ENCODE results near the gene COMP.
A peak's percentile ranks its signal among the peaks of the same experiment; 100 is the strongest.

COMP gene

GRCh38 chr19:18799389-18799970 is 8.4 kb upstream of the COMP start:
- TF ChIP-seq Cebpa-rat (IDR thresholded peaks at IDR 0.05) = no peak
- Histone ChIP-seq H3K27me3 (peaks cover 44 to 67% (median 58%) of the 10 kb centered on the region in 11 experiments), H3K4me3 (no peak overlapping the region), H3K36me3 (no peaks in the 10 kb centered on the region), H3K4me2 (no peak overlapping the region), H4K20me1 (peaks cover 0 to 20% (median 0%) of the 10 kb centered on the region in 11 experiments; a peak in 3 of 22 replicates), H3K4me1 (peaks cover 0 to 10% (median 7%) of the 10 kb centered on the region in 10 experiments; a peak in 8 of 20 replicates), H3K9me3 (replicated peaks in 1 of 11) (no peaks in the 10 kb centered on the region), H3K27ac (no peak overlapping the region), H3K9ac (no peak overlapping the region)

GRCh38 chr19:18798384-18799352 is 7.6 kb upstream of the COMP start:
- Histone ChIP-seq H3K4me2 (no peak overlapping the region), H3K36me3 (no peaks in the 10 kb centered on the region), H3K4me1 (peaks cover 0 to 10% (median 7%) of the 10 kb centered on the region in 10 experiments; a peak in 8 of 20 replicates), H4K20me1 (peaks cover 0 to 22% (median 0%) of the 10 kb centered on the region in 11 experiments; a peak in 5 of 22 replicates), H3K9ac (no peak overlapping the region), H3K27me3 (peaks cover 52 to 75% (median 65%) of the 10 kb centered on the region in 11 experiments), H3K9me3 (replicated peaks in 1 of 11) (no peaks in the 10 kb centered on the region), H3K4me3 (no peak overlapping the region), H3K27ac (no peak overlapping the region)
- no peak for TF ChIP-seq Cebpa-rat (IDR thresholded peaks at IDR 0.05)

- no peak for TF ChIP-seq Cebpa-rat (IDR thresholded peaks at IDR 0.05)
- no peak overlapping the region for H3K27ac ChIP-seq
- H3K9ac ChIP-seq = no peak overlapping the region
- peaks cover 0 to 10% (median 7%) of the 10 kb centered on the region in 10 experiments; a peak in 9 of 20 replicates for H3K4me1 ChIP-seq
- peaks cover 77 to 99% (median 89%) of the 10 kb centered on the region in 11 experiments for H3K27me3 ChIP-seq
- H3K4me2 ChIP-seq = peak overlapping the region in 1 of 11 experiments; percentile 50; a peak in 2 of 22 replicates
- H3K36me3 ChIP-seq = no peaks in the 10 kb centered on the region
- H3K9me3 ChIP-seq (replicated peaks in 1 of 11) = no peaks in the 10 kb centered on the region
- H3K4me3 ChIP-seq = no peak overlapping the region
- peaks cover 0 to 43% (median 10%) of the 10 kb centered on the region in 11 experiments; a peak in 15 of 22 replicates for H4K20me1 ChIP-seq
Measured at GRCh38 chr19:18796239-18796638, 5.1 kb upstream of the COMP start.

- no peaks in the 10 kb centered on the region for H3K36me3 ChIP-seq
- H3K9me3 ChIP-seq (replicated peaks in 1 of 11) = no peaks in the 10 kb centered on the region
- peak overlapping the region in 5 of 11 experiments; percentile 6 to 50 (median 33); a peak in 6 of 22 replicates for H3K4me2 ChIP-seq
- no peak overlapping the region for H3K9ac ChIP-seq
- H3K27me3 ChIP-seq = peaks cover 84 to 99% (median 93%) of the 10 kb centered on the region in 11 experiments
- no peak for TF ChIP-seq Cebpa-rat (IDR thresholded peaks at IDR 0.05)
- peaks cover 4 to 14% (median 9%) of the 10 kb centered on the region in 10 experiments; a peak in 16 of 20 replicates for H3K4me1 ChIP-seq
- no peak overlapping the region for H3K4me3 ChIP-seq
- H4K20me1 ChIP-seq = peaks cover 0 to 45% (median 16%) of the 10 kb centered on the region in 11 experiments; a peak in 19 of 22 replicates
- H3K27ac ChIP-seq = no peak overlapping the region
Measured at GRCh38 chr19:18795540-18795939, 4.4 kb upstream of the COMP start.

GRCh38 chr19:18794692-18795091 is 3.6 kb upstream of the COMP start:
- Histone ChIP-seq H3K27me3 (peaks cover 89 to 100% (median 96%) of the 10 kb centered on the region in 11 experiments), H4K20me1 (peaks cover 0 to 52% (median 22%) of the 10 kb centered on the region in 11 experiments; a peak in 19 of 22 replicates), H3K9ac (no peak overlapping the region), H3K4me3 (no peak overlapping the region), H3K27ac (no peak overlapping the region), H3K36me3 (no peaks in the 10 kb centered on the region), H3K9me3 (replicated peaks in 1 of 11) (no peaks in the 10 kb centered on the region), H3K4me2 (no peak overlapping the region), H3K4me1 (peaks cover 10 to 21% (median 15%) of the 10 kb centered on the region in 10 experiments)
- no peak for TF ChIP-seq Cebpa-rat (IDR thresholded peaks at IDR 0.05)

- Histone ChIP-seq H3K4me1 (peaks cover 17 to 28% (median 22%) of the 10 kb centered on the region in 10 experiments), H3K36me3 (no peaks in the 10 kb centered on the region), H4K20me1 (peaks cover 0 to 59% (median 29%) of the 10 kb centered on the region in 11 experiments; a peak in 19 of 22 replicates), H3K27me3 (peaks cover 94 to 100% (median 100%) of the 10 kb centered on the region in 11 experiments), H3K9ac (no peak overlapping the region), H3K4me3 (no peak overlapping the region), H3K27ac (no peak overlapping the region), H3K4me2 (no peak overlapping the region), H3K9me3 (replicated peaks in 1 of 11) (no peaks in the 10 kb centered on the region)
- no peak for TF ChIP-seq Cebpa-rat (IDR thresholded peaks at IDR 0.05)
Measured at GRCh38 chr19:18794029-18794313, 2.9 kb upstream of the COMP start.

GRCh38 chr19:18793144-18794028 is 2.3 kb upstream of the COMP start:
- Histone ChIP-seq H3K4me3 (no peak overlapping the region), H3K9ac (no peak overlapping the region), H3K9me3 (replicated peaks in 1 of 11) (no peaks in the 10 kb centered on the region), H4K20me1 (peaks cover 0 to 65% (median 34%) of the 10 kb centered on the region in 11 experiments; a peak in 19 of 22 replicates), H3K36me3 (no peaks in the 10 kb centered on the region), H3K27me3 (peaks cover 94 to 100% (median 100%) of the 10 kb centered on the region in 11 experiments), H3K4me2 (no peak overlapping the region), H3K27ac (no peak overlapping the region), H3K4me1 (peaks cover 23 to 34% (median 28%) of the 10 kb centered on the region in 10 experiments)
- TF ChIP-seq Cebpa-rat (IDR thresholded peaks at IDR 0.05) = no peak

- peaks cover 23 to 39% (median 29%) of the 10 kb centered on the region in 10 experiments for H3K4me1 ChIP-seq
- no peaks in the 10 kb centered on the region for H3K36me3 ChIP-seq
- TF ChIP-seq Cebpa-rat (IDR thresholded peaks at IDR 0.05) = no peak
- no peak overlapping the region for H3K4me3 ChIP-seq
- no peak overlapping the region for H3K27ac ChIP-seq
- no peak overlapping the region for H3K4me2 ChIP-seq
- H3K9ac ChIP-seq = no peak overlapping the region
- H4K20me1 ChIP-seq = peaks cover 0 to 70% (median 35%) of the 10 kb centered on the region in 11 experiments; a peak in 19 of 22 replicates
- H3K27me3 ChIP-seq = peaks cover 94 to 100% (median 100%) of the 10 kb centered on the region in 11 experiments
- H3K9me3 ChIP-seq (replicated peaks in 1 of 11) = peaks cover 0 to 3% (median under 1%) of the 10 kb centered on the region in 11 experiments; a peak in 6 of 22 replicates
Measured at GRCh38 chr19:18792661-18793060, 1.6 kb upstream of the COMP start.
